Tibial artery (tissue), 4 donors: Measurements from ENCODE around the gene OR13A1.
"Not testable (repeated sequence)": the region's sequence is repeated elsewhere in the genome, so short reads cannot be mapped to it uniquely, and the experiment has no call there.

Experiments used
- DNase-seq, 2 donors: peaks; one replicate each; pipeline ENCODE4 v3.0.0-alpha.2; 2019
- H3K27ac ChIP-seq, 2 donors: fragments of 200-600 bp; sonication (generic) in 1 of 2; 1 replicate in 1 of 2; 2 replicates in 1 of 2; pipeline ENCODE4 v1.5.1; 2018 to 2019; ENCODE audit warnings: mild to moderate bottlenecking in 1 of 2
- H3K27me3 ChIP-seq, 2 donors: fragments of 200-600 bp; sonication (generic) in 1 of 2; one replicate each; pipeline versions ENCODE4 v1.5.1 to v1.6.0; 2016 to 2019
- H3K36me3 ChIP-seq, 3 donors: fragments of 200-600 bp; sonication (generic) in 2 of 3; one replicate each; pipeline ENCODE4 v1.5.1; 2016 to 2019; ENCODE audit warnings: mild to moderate bottlenecking in 2 of 3
- H3K4me1 ChIP-seq, 4 donors: fragments of 200-600 bp; sonication (generic) in 2 of 4; 1 replicate in 3 of 4; 2 replicates in 1 of 4; pipeline ENCODE4 v1.5.1; 2016 to 2019
- H3K4me3 ChIP-seq, 2 donors: fragments of 200-600 bp; sonication (generic) in 1 of 2; 1 replicate in 1 of 2; 2 replicates in 1 of 2; pipeline ENCODE4 v1.5.1; 2018 to 2019; ENCODE audit warnings: mild to moderate bottlenecking in 2 of 2
- H3K9me3 ChIP-seq, 3 donors: fragments of 200-600 bp; sonication (generic) in 1 of 3; one replicate each; pipeline ENCODE4 v1.5.1; 2016 to 2019
- intact Hi-C: fragments of 100-400 bp; cut with DNase I; formaldehyde crosslinking; loops from one replicate; pipeline ENCODE4 v1.15.0; 2023; ENCODE audit warnings: low total_unique reads
- TF ChIP-seq, protein P1 (sequence below), 2 experiments: fragments of 200-600 bp in 1 of 2; fragments of 450-650 bp in 1 of 2; IDR thresholded peaks; one replicate each; pipeline ENCODE4 v1.5.1; 2017 to 2019; ENCODE audit warnings: antibody characterized with exemption in 2 of 2, mild to moderate bottlenecking in 1 of 2, moderate library complexity in 1 of 2

The OR13A1 gene

DNA sequence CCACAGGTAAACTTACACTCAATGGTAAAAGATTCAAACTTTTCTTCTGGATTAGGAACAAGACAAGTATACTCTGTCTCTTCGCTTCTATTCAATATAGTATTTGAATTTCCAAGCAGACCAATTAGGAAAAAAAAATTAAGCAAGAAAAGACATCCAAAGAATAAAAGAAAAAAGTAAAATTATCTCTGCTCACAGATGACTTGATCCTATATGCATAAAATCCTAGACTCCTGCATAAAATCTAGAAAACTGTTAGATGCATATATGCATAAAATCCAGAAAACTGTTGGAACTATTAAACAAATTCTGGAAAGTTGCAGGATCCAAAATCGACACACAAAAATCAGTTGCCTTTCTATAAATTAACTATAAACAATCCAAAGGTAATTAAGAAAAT lies at the start of gene OR13A1:
TSS of gene OR13A1 (minus strand) at position 101 of the 400 bp plus-strand sequence. CDS start 11,186 bp downstream, outside the sequence.
- H3K4me1 ChIP-seq, result no peaks in the 10 kb centered on the region

DNA sequence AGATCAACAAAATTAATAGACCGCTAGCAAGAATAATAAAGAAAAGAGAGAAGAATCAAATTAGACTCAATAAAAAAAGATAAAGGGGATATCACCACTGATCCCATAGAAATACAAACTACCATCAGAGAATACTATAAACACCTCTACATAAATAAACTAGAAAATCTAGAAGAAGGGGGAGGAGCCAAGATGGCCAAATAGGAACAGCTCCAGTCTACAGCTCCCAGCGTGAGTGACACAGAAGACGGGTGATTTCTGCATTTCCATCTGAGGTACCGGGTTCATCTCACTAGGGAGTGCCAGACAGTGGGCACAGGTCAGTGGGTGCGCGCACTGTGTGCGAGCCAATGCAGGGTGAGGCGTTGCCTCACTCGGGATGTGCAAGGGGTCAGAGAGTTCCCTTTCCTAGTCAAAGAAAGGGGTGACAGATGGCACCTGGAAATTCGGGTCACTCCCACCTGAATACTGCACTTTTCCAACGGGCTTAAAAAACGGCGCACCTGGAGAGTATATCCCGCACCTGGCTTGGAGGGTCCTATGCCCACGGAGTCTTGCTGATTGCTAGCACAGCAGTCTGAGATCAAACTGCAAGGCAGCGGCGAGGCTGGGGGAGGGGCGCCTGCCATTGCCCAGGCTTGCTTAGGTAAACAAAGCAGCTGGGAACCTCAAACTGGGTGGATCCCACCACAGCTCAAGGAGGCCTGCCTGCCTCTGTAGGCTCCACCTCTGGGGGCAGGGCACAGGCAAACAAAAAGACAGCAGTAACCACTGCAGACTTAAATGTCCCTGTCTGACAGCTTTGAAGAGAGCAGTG lies 46.8 kb upstream of the OR13A1 start:
- H3K4me3 ChIP-seq, H3K27ac ChIP-seq, DNase-seq, intact Hi-C loops, H3K9me3 ChIP-seq, H3K36me3 ChIP-seq, H3K27me3 ChIP-seq, H3K4me1 ChIP-seq: not testable (repeated sequence)

More for the DNA sequence above, at the start of gene OR13A1:
- H3K4me3 ChIP-seq, result no peak within 1 kb of the TSS
- intact Hi-C loops, result no loop called here
- no peak for DNase-seq
- no peaks in the 10 kb centered on the region for H3K27me3 ChIP-seq
- TF ChIP-seq, protein P1, sequence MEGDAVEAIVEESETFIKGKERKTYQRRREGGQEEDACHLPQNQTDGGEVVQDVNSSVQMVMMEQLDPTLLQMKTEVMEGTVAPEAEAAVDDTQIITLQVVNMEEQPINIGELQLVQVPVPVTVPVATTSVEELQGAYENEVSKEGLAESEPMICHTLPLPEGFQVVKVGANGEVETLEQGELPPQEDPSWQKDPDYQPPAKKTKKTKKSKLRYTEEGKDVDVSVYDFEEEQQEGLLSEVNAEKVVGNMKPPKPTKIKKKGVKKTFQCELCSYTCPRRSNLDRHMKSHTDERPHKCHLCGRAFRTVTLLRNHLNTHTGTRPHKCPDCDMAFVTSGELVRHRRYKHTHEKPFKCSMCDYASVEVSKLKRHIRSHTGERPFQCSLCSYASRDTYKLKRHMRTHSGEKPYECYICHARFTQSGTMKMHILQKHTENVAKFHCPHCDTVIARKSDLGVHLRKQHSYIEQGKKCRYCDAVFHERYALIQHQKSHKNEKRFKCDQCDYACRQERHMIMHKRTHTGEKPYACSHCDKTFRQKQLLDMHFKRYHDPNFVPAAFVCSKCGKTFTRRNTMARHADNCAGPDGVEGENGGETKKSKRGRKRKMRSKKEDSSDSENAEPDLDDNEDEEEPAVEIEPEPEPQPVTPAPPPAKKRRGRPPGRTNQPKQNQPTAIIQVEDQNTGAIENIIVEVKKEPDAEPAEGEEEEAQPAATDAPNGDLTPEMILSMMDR (IDR thresholded peaks at IDR 0.05), result no peak
- H3K36me3 ChIP-seq, result no peaks in the 10 kb centered on the region
- H3K27ac ChIP-seq, result no peak within 1 kb of the TSS
- H3K9me3 ChIP-seq, result peaks cover 0 to 8% (median 4%) of the 10 kb centered on the region in 3 donors

GRCh38 chr10:45358961-45359360 lies 43.6 kb upstream of the OR13A1 start:
- DNase-seq, H3K4me1 ChIP-seq, H3K27ac ChIP-seq, H3K27me3 ChIP-seq, H3K4me3 ChIP-seq, intact Hi-C loops, H3K36me3 ChIP-seq, H3K9me3 ChIP-seq: not testable (repeated sequence)

- Histone ChIP-seq H3K36me3 (no peaks in the 10 kb centered on the region), H3K4me3 (no peak overlapping the region), H3K9me3 (no peaks in the 10 kb centered on the region), H3K27ac (no peak overlapping the region), H3K4me1 (no peaks in the 10 kb centered on the region), H3K27me3 (no peaks in the 10 kb centered on the region)
- TF ChIP-seq, protein P1 (IDR thresholded peaks at IDR 0.05), result no peak
- no peak for DNase-seq
- intact Hi-C loops, result no loop called here
Measured at GRCh38 chr10:45355494-45355893, 40.1 kb upstream of the OR13A1 start.

DNA sequence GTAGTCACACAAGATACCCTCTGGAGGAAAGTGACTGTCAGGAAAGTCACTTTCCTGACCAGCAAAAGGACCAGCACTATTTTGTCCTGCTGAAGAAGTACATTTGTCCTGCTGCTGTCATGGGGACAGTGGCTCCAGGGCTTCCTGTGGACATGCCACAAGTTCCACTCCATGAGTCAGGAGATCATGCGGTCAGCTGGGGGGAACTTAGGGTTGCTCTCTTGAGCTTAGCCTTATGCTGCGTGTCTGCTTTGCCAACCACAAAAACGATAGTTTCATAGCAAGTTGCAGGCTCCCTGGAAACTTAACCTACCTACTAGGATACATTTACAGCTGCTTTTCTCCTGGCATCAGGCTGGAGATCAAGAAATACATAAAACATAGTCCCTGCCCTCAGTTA lies 38.9 kb upstream of the OR13A1 start:
- DNase-seq, result peak in 1 of 2 donors; percentile 54
- no peak overlapping the region for H3K27ac ChIP-seq
- intact Hi-C loops, result no loop called here
- no peak overlapping the region for H3K4me3 ChIP-seq
- H3K27me3 ChIP-seq, result no peaks in the 10 kb centered on the region
- no peaks in the 10 kb centered on the region for H3K9me3 ChIP-seq
- H3K4me1 ChIP-seq, result no peaks in the 10 kb centered on the region
- no peaks in the 10 kb centered on the region for H3K36me3 ChIP-seq
- TF ChIP-seq, protein P1 (IDR thresholded peaks at IDR 0.05), result no peak

- no peaks in the 10 kb centered on the region for H3K9me3 ChIP-seq
- no peak for DNase-seq
- intact Hi-C loops, result no loop called here
Measured at GRCh38 chr10:45353186-45353585, 37.8 kb upstream of the OR13A1 start.

GRCh38 chr10:45348196-45348765 lies 32.9 kb upstream of the OR13A1 start:
- H3K27me3 ChIP-seq, H3K4me3 ChIP-seq, H3K4me1 ChIP-seq, H3K36me3 ChIP-seq, DNase-seq, intact Hi-C loops, H3K9me3 ChIP-seq, H3K27ac ChIP-seq: not testable (repeated sequence)

More at GRCh38 chr10:45353186-45353585, 37.8 kb upstream of the OR13A1 start:
- H3K4me3 ChIP-seq, result no peak overlapping the region
- H3K27ac ChIP-seq, result no peak overlapping the region
- no peaks in the 10 kb centered on the region for H3K36me3 ChIP-seq
- H3K27me3 ChIP-seq, result no peaks in the 10 kb centered on the region
- no peaks in the 10 kb centered on the region for H3K4me1 ChIP-seq
- TF ChIP-seq, protein P1 (IDR thresholded peaks at IDR 0.05), result no peak

DNA sequence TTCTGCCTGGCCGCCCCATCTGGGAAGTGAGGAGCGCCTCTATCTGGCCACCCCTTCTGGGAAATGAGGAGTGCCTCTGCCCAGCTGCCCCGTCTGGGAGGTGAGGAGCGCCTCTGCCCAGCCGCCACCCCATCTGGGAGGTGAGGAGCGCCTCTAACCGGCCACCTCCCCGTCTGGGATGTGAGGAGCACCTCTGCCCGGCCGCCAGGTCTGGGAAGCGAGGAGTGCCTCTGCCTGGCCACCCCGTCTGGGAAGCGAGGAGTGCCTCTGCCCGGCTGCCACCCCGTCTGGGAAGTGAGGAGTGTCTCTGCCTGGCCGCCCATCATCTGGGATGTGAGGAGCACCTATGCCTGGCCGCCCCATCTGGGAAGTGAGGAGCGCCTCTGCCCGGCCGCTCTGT lies 32.1 kb upstream of the OR13A1 start:
- H3K4me3 ChIP-seq, intact Hi-C loops, H3K27me3 ChIP-seq, H3K27ac ChIP-seq, H3K9me3 ChIP-seq, DNase-seq, H3K36me3 ChIP-seq, H3K4me1 ChIP-seq: not testable (repeated sequence)

DNA sequence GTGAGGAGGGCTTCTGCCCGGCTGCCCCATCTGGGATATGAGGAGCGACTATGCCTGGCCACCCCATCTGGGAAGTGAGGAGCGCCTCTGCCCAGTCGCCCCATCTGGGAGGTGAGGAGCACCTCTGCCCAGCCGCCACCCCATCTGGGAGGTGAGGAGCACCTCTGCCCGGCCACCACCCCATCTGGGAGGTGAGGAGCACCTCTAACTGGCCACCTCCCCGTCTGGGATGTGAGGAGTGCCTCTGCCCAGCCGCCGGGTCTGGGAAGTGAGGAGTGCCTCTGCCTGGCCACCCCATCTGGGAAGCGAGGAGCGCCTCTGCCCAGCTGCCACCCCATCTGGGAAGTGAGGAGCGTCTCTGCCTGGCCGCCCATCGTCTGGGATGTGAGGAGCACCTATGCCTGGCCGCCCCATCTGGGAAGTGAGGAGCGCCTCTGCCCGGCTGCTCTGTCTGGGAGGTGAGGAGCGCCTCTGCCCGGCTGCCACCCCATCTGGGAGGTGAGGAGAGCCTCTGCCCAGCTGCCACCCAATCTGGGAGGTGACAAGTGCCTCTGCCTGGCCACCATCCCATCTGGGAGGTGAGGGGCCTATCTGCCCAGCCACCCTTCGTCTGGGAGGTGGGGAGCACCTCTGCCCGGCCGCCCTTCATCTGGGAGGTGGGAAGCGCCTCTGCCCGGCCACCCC lies 31.4 kb upstream of the OR13A1 start:
- intact Hi-C loops, H3K27me3 ChIP-seq, H3K9me3 ChIP-seq, H3K4me1 ChIP-seq, H3K27ac ChIP-seq, H3K36me3 ChIP-seq, H3K4me3 ChIP-seq, DNase-seq: not testable (repeated sequence)

GRCh38 chr10:45340420-45340819 lies 25.0 kb upstream of the OR13A1 start:
- H3K4me1 ChIP-seq, H3K9me3 ChIP-seq, DNase-seq, H3K4me3 ChIP-seq, H3K27ac ChIP-seq, H3K27me3 ChIP-seq, intact Hi-C loops, H3K36me3 ChIP-seq: not testable (repeated sequence)
